Endothelial cell of umbilical vein (primary cell): ENCODE results near the gene SETD3.

ENCODE experiments used
- CTCF ChIP-seq, 2 donors: IDR thresholded peaks; 1 replicate in 1 of 2; 2 replicates in 1 of 2; pipeline ENCODE4 v1.5.1; 2011; ENCODE audit warnings: low read length in 2 of 2, mild to moderate bottlenecking in 2 of 2, moderate library complexity in 2 of 2, control low read depth in 1 of 2, inconsistent platforms in 1 of 2, low read depth in 1 of 2; ENCODE audit not compliant: insufficient read depth in 1 of 2; ENCODE audit errors: extremely low read depth in 1 of 2
- EZH2 ChIP-seq: IDR thresholded peaks from 2 replicates; pipeline ENCODE4 v1.6.1; 2012; ENCODE audit warnings: borderline replicate concordance, low read depth, mild to moderate bottlenecking, moderate library complexity, low read length, inconsistent platforms; ENCODE audit not compliant: severe bottlenecking
- FOS ChIP-seq: IDR thresholded peaks from 2 replicates; pipeline ENCODE4 v1.6.1; 2011; ENCODE audit warnings: mild to moderate bottlenecking, low read length, moderate library complexity, borderline replicate concordance; ENCODE audit not compliant: insufficient read depth
- MAX ChIP-seq: IDR thresholded peaks from 2 replicates; pipeline ENCODE4 v1.6.1; 2011; ENCODE audit not compliant: insufficient read depth, insufficient read length
- MYC ChIP-seq: IDR thresholded peaks from one replicate; pipeline ENCODE4 v1.6.1; 2011; ENCODE audit warnings: mild to moderate bottlenecking, low read depth, low read length
- POLR2A ChIP-seq: IDR thresholded peaks from 2 replicates; pipeline ENCODE4 v1.6.1; 2012; ENCODE audit warnings: low read depth, mild to moderate bottlenecking, control low read depth, low read length
- POLR2AphosphoS5 ChIP-seq: IDR thresholded peaks from 2 replicates; pipeline ENCODE4 v1.6.1; 2012; ENCODE audit warnings: low read depth, mild to moderate bottlenecking, control low read depth, low read length, moderate library complexity; ENCODE audit not compliant: insufficient read depth

- no peak for TF ChIP-seq EZH2
- TF ChIP-seq POLR2A: no peak
- no peak for TF ChIP-seq CTCF (IDR thresholded peaks at IDR 0.05; ENCODE audit: extremely low read depth in 1 of 2, insufficient read depth in 1 of 2, low read depth in 1 of 2, low read length in 2 of 2)
- TF ChIP-seq MYC: no peak
- TF ChIP-seq FOS: no peak
- TF ChIP-seq POLR2AphosphoS5: no peak
- no peak for TF ChIP-seq MAX
Measured at GRCh38 chr14:99512110-99512449, 31.4 kb upstream of the SETD3 start.
